ENCODE data around the gene SMIM22.
"Not testable (repeated sequence)": the region's sequence is repeated elsewhere in the genome, so short reads cannot be mapped to it uniquely, and the experiment has no call there.

The SMIM22 gene

DNA sequence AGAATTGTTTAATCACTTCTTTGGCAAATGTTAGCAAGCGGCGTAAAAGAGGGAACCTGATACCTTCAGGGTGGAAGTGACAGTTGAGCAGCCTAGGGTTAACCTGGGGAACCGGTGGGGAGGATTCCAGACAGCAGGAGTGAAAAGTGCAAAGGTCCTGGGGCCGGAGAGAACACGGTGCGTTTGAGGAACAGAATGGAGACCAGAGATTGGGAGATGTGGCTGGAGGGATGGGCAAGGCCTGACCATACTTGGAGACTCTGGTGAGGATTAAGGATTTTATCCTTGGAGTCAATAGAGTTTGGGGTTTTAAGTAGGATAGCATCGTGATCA lies 25.9 kb upstream of the SMIM22 start:
- DNase-seq: no peak

DNA sequence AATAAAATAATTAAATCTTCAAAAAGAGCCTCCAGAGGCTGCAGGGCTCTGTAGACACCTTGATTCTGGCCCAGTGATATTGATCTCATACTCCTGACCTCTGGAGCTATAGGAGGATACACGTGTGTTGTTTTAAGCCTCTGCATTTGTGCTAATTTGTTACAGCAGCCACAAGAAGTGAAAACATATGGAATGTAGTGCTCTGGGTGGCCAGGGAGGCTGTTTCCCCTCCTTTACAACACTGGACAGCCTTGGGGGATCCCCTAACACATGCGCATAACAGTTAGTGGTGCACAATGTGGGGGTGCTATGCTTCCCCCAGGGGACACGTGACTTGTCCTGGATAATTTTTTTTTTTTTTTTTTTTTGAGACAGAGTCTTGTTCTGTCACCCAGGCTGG lies 23.5 kb upstream of the SMIM22 start:
- no peak for DNase-seq

DNA sequence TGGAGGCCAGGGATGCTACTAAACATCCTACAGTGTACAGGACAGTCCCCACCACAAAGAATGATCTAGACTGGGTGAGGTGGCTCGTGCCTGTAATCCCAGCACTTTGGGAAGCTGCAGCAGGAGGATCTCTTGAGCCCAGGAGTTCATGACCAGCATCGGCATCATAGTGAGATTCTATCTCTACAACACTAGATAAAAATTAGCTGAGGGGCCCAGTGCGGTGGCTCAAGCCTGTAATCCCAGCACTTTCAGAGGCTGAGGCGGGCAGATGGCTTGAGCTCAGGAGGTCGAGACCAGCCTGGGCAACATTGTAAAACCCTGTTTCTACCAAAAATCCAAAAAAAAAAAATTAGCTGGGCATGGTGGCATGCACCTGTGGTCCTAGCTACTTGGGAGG lies 22.8 kb upstream of the SMIM22 start:
- DNase-seq: no peak

GRCh38 chr16:4775005-4775404 lies 20.2 kb upstream of the SMIM22 start:
- DNase-seq: no peak

DNA sequence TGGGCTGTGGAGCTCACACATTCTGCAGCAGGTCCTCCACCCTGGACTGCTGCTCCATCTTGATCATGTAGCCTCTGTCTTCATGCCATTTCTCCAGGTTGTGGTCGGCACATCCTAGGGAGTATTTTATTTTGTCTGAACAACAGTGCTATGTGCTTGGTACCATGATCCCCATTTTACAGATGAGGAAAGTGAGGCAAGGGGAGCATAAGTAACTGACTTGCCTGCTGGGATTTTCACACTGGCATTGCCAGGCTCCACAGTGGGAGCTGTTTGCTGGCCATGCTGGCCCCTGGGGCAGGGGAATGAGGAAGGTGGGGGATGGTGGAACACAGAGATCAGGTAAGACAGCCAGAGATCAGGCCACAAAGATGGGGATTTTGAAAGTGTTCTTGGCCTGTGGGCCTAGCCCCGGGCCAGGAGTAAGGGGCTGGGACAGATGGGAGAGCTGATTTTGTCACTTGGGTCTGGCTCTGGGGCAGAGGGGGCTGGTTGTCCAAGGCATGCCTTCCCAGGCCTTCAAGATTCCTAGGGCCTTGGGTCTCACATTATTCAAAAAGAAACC lies 18.9 kb upstream of the SMIM22 start:
- no peak for DNase-seq

DNA sequence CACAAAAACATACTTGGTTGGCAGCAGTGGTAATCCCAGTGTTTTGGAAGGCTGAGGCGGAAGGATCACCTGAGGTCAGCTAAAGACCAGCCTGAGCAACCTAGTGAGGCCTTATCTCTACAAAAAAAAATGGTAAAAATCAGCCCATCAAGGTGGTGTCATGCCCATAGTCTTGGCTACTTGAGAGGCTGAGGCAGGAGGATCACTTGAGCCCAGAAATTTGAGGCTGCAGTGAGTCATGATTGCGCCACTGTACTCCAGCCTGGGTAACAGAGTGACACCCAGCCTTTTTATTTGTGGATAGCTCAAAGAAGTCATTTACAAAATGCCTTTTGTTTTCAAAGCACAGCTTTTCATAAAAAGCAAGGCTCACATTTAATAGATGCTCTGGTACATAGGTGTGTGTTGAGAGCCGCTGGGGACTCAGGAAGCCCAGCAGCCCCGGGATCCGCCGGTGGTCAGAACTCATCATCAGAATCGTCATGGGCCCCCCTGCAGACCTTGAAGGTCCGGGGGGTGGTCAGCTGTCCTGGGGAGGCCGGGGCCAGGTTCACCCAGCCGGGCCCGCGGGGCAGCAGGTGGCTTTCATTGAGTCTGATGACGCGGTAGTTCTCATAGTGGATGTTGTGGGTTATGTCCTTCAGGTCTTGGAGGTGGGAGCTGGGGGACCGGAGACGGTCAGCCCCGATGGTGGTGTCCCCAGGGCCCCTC lies 17.7 kb upstream of the SMIM22 start:
- no peak for DNase-seq

GRCh38 chr16:4778050-4778392 lies 17.1 kb upstream of the SMIM22 start:
- no peak for DNase-seq

- DNase-seq: no peak
These were observed 14.9 kb upstream of the SMIM22 start for GRCh38 chr16:4780235-4780634.

GRCh38 chr16:4783251-4783950 lies 11.8 kb upstream of the SMIM22 start:
- DNase-seq: no peak

- DNase-seq: no peak
These were observed 11.2 kb upstream of the SMIM22 start for GRCh38 chr16:4783951-4784336.

GRCh38 chr16:4784444-4784987 lies 10.7 kb upstream of the SMIM22 start:
- DNase-seq: not testable (repeated sequence)

DNA sequence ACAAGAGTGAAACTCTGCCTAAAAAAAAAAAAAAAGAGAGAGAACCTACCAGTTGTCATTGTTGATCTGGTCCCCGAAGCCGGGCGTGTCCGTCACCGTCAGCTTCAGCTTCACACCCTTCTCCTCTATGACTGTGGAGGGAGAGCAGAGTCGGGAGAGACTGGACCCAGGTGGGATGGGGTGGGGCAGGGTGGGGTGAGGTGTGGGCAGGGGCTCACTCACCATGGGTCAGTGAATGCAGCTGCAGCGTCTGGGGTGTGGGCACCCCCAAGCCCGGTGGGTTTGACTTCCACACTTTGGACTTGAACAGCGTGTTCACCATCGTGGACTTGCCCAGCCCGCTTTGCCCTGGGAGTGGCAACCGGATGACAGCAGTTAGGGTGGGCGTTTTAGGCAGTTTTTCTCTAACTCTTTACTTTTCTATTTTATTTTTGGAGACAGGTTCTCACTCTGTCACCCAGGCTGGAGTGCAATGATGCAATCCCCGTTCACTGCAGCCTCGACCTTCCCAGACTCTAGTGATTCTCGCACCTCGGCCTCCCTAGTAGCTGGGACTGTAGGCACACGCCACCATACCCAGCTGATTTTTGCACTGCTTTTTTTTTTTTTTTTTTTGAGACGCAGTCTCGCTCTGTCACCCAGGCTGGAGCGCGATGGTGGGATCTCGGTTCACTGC lies 9.3 kb upstream of the SMIM22 start:
- no peak for DNase-seq

DNA sequence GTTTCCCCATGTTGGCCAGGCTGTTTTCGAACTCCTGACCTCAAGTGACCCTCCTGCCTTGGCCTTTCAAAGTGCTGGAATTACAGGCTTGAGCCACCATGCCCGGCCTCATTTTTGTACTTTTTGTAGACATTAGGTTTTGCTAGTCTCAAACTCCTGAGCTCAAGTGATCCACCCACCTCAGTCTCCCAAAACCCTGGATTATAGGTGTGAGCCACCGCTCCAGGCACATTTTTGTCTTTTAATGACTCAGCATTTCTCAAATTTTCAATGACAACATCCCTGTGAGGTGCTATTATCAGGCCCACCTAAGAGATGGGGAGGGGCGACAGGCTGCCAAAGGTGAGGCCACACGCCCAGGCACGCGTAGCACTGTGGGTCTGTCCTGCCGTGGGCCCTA lies 8.1 kb upstream of the SMIM22 start:
- DNase-seq: no peak

DNA sequence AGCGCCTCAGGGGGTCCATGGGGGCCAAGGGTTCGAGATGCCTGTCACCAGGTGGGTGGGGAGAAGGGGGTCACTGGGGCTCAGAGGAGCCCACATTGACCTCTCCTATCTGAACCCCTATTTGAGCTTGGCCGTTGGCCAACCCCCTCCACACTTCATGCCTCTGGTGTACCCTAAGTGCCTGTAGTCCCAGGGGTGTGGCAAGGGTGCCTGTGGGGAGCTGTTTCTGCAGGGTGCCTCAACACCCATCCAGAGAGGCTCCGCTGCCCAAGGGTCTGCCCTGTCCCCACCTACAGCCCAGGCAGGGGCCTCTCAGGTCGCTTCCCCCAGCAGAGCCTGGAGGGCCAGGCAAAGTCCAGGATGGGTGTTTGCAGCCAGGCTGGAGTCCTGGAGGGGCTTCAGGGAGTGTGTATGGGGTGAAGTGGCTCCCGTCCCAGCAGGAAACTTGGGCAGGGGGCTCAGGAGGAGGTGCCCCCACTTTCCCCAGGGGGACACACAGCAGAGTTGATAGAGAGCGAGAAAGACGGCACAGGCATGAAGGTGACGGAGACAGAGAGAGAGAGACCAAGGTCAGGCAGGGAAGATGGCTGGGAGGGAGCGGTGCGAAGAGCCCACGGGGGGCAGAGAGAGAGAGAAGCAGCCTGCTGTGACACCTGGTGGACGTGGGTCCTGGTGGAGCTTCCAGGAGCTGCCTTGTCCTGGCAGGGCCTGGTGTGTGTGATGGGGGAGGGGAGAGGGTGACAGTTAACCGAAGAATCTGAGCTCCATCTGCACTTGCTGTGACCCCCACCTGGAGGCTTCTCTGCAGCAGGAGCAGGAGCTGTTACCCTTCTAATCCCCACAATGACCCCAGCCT lies 7.3 kb upstream of the SMIM22 start, which contains the start of gene SEPTIN12:
SEPTIN12 (minus strand) TSS at position 719 of the 856 bp plus-strand sequence; CDS start at position 19, 700 bp downstream.
- no peak for DNase-seq

DNA sequence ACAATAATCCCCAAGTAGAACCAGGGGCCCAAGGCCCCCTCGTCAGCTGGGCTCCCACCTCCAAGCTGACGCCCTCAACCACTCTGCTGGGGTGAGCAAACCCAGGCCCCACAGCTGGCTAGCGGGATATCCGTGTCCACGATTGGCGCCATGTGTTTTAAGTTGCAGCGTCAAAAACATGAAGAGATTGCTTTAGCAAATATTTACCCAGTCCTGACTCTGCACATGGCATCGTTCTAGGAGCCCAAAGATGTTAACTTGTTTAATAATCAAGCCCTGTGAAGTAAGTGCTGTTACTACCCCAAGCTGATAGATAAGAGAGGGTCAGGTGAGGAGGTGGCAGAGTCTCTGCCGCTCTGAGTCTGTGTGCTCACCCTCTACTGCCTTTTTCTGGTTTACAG lies 6.7 kb upstream of the SMIM22 start:
- no peak for DNase-seq

GRCh38 chr16:4788910-4789309 lies 6.3 kb upstream of the SMIM22 start:
- no peak for DNase-seq

DNA sequence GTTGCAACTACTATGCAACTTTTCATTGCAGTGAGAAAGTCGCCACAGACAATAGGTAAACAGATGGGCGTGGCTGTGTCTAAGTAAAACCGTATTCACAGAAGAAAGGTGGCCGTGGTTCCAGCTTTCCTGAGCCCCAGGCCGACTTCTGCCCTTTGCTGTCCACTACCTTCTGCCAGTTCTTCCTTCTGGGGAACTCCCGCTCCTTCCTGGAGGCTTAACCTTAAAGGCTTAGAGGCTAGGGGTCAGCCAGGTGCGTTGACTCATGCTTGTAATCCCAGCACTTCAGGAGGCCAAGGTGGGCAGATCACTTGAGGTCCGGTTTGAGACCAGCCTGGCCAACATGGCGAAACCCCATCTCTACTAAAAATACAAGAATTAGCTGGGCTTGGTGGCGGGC lies 4.9 kb upstream of the SMIM22 start:
- DNase-seq: no peak

- no peak for DNase-seq
These were observed 4.3 kb upstream of the SMIM22 start for GRCh38 chr16:4790871-4791270.

DNA sequence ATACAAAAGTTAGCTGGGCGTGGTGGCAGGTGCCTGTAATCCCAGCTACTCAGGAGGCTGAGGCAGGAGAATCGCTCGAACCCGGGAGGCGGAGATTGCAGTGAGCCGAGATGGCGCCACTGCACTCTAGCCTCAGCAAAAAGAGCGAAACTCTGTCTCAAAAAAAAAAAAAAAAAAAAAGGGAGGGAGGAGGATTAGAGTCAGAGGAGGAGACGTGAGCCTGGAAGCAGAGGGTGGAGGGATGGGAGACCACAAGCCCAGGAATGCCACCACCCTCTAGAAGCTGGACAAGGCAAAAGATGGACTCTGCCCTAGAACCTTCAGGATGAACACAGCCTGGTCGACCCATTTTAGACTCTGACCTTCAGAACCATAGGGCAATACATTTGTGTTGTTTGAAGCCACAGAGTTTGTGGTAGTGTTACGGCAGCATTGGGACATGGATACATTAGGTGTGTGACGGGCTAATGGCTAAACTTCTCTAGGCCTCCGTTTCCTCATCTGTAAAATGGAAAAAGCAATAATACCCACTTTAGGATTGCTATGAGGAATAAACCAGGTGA lies 2.1 kb upstream of the SMIM22 start:
- no peak for DNase-seq

DNA sequence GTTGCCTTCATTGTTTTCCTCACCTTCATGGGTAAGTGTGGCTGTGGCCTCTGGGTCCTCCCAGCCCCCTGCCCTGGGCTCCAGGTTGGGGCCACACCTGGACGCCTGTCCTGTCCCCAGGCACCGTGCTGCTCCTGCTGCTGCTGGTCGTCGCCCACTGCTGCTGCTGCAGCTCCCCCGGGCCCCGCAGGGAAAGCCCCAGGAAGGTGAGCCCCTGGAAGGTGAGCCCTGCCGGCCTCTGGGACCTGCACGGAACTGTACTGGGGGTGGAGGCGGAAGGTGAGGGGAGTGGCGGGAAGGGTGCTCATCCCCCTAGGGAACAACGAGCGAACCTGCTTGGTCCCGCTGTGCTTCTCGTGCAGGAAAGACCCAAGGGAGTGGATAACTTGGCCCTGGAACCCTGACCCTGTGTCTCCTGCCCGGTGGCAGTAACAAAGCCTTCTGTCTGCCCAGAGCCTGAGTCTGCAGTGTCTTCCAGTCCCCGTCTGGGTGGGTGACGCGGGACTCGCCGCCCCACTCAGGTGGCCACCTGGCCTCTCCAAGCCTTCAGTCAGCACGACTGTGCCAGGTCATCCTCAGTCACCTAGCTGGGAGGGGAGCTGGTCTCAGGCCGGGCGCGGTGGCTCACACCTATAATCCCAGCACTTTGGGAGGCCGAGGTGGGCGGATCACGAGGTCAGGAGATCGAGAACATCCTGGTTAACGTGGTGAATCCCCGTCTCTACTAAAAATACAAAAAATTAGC lies 831 bp downstream of the SMIM22 start:
- no peak for DNase-seq

- DNase-seq: no peak
These were observed 2.0 kb downstream of the SMIM22 start for GRCh38 chr16:4796982-4797804.

Data from CD4-positive, alpha-beta T cell treated with Interleukin-4 for 4 hours (primary cell).